Measurements from ENCODE around the gene NLRP6.
"Not testable (repeated sequence)": the region's sequence is repeated elsewhere in the genome, so short reads cannot be mapped to it uniquely, and the experiment has no call there.

The NLRP6 gene

DNA sequence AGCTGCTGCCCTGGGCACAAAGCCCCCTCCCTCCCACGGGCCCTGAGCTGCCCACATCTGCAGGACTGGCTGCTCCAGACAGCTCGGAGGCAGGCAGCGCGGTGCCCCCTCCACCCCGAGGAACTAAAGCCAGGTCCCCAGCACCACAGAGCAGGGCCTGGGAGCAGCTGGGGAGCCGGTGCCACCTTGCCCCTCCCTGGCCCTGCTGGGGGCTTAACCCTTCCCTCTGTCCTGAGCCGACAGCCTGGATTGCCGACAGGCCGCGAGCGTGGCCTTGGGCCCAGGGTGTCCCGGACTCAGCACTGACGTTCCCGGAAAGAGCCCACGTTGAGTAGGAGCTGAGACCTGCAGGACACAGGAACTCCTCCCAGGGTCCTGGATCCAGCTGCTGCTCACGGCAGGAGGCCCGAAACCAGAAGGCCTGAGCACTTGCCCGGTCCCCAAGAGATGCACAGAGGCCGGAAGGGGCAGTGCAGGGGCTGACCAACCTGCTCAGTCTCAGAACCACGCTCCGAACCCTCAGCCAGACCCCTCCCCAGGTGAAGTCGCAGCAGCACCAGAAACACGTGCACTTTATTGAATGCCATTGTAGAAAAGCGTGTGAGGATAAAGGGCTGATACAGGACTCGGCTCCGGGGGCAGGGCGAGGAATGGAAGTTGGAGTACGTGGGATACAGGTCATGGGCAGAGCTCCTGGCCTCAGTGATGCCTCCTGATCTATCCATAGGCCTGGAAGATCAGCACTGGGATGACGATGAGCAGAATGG is 41.1 kb downstream of the NLRP6 start:
- not testable (repeated sequence) for DNase-seq (ENCODE audit: low spot score)

DNA sequence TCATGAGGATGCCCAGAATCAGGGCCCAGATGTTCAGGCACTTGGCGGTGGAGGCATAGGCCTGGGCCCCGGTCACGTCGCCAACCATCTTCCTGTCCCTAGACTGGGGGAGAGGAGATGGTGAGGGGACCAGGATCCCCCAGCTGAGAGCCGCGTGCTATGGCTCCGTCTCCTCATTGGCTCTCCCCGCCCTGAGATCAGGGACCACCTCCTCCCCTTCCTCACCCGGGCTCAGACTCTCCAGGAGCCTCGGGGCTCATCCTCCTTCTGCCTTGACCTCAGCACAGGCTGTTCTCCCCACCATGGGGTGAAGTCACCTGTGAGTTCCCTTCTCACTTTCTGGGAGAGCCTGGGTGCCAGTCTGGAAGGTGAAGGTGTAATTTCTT is 41.7 kb downstream of the NLRP6 start:
- DNase-seq (ENCODE audit: low spot score); in situ Hi-C loops (cut with MboI; ENCODE audit: low pct_unique_long_range_greater_than_20kb, low sequenced_read_pairs, unreplicated experiment): not testable (repeated sequence)

More for the DNA sequence above, 41.1 kb downstream of the NLRP6 start:
- in situ Hi-C loops (cut with MboI; ENCODE audit: low pct_unique_long_range_greater_than_20kb, low sequenced_read_pairs, unreplicated experiment), result not testable (repeated sequence)

- in situ Hi-C loops (cut with MboI; ENCODE audit: low pct_unique_long_range_greater_than_20kb, low sequenced_read_pairs, unreplicated experiment), result no loop called here
- TF ChIP-seq CTCF (IDR thresholded peaks at IDR 0.05; ENCODE audit: extremely low read depth, insufficient read depth, missing control alignments), result no peak
- peak; percentile 8 for DNase-seq (ENCODE audit: low spot score)
Observed at GRCh38 chr11:324156-324555, 45.9 kb downstream of the NLRP6 start.

- in situ Hi-C loops (cut with MboI; ENCODE audit: low pct_unique_long_range_greater_than_20kb, low sequenced_read_pairs, unreplicated experiment); DNase-seq (ENCODE audit: low spot score): not testable (repeated sequence)
Observed at GRCh38 chr11:324593-325517, 46.6 kb downstream of the NLRP6 start.

DNA sequence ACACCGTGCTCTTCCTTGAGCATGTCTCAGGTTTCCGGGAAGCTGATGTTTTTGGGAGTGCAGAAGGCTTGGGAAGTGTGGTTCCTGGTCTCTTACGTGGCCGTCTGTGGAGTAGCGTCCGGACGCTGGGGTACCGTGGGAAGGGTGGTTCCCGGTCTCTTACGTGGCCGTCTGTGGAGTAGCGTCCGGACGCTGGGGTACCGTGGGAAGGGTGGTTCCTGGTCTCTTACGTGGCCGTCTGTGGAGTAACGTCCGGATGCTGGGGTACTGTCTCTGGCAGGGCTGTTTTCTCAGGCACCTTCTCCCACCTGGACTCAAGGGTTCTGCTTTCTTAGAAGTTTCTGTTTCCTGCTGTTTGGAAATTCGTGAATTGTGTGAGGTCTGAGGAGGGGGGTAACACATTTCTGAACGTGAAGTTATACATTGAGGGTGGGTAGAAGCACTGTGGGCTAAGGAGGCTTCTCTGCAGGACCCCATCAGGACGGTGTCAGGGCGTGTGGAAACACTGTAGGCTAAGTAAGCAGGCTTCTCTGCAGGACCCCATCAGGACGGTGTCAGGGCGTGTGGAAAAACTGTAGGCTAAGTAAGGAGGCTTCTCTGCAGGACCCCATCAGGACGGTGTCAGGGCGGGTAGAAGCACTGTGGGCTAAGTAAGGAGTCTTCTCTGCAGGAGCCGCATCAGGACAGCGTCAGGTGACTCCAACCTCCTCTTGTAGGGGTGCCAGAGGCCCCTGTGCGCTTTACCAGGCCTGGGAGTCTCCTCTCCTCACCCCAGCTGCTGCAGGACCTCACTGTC is 47.8 kb downstream of the NLRP6 start:
- DNase-seq (ENCODE audit: low spot score), result no peak
- in situ Hi-C loops (cut with MboI; ENCODE audit: low pct_unique_long_range_greater_than_20kb, low sequenced_read_pairs, unreplicated experiment), result no loop called here
- no peak for TF ChIP-seq CTCF (IDR thresholded peaks at IDR 0.05; ENCODE audit: extremely low read depth, insufficient read depth, missing control alignments)

DNA sequence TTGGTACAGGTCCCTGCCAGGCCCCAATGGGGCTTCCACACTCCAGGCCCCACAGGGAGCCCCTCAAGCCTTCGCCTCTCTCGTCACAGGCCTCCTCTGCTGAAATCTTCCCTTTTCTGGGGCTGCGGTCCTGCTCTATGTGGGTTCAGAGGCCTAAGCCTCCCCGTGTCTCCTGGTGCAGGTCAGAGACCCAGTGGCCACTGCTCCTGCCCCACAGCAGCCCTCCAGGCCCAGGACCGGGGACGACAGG is 48.3 kb downstream of the NLRP6 start:
- in situ Hi-C loops (cut with MboI; ENCODE audit: low pct_unique_long_range_greater_than_20kb, low sequenced_read_pairs, unreplicated experiment), result no loop called here
- no peak for TF ChIP-seq CTCF (IDR thresholded peaks at IDR 0.05; ENCODE audit: extremely low read depth, insufficient read depth, missing control alignments)
- peak; percentile 27 for DNase-seq (ENCODE audit: low spot score)

GRCh38 chr11:326842-327580 is 48.8 kb downstream of the NLRP6 start:
- in situ Hi-C loops (cut with MboI; ENCODE audit: low pct_unique_long_range_greater_than_20kb, low sequenced_read_pairs, unreplicated experiment), result no loop called here
- no peak for TF ChIP-seq CTCF (IDR thresholded peaks at IDR 0.05; ENCODE audit: extremely low read depth, insufficient read depth, missing control alignments)
- peak; percentile 84 for DNase-seq (ENCODE audit: low spot score)
